ENCODE measurements around the gene CMTM2. TPM values are rescaled to one million over a fixed set of nuclear protein-coding genes. Genes with fewer than 3 reads are reported as not detected.
A peak's percentile ranks its signal among the peaks of the same experiment; 100 is the strongest.
"Not testable (repeated sequence)": the region's sequence is repeated elsewhere in the genome, so short reads cannot be mapped to it uniquely, and the experiment has no call there.

The CMTM2 gene
- total RNA-seq, 1 donor from 2014 or later = not detected

- Mint-ChIP-seq H3K27me3 (ENCODE audit: low read depth, unreplicated experiment) (no peaks in the 10 kb centered on the region), H3K36me3 (ENCODE audit: low read depth, unreplicated experiment) (peaks cover 13% of the 10 kb centered on the region), H3K9me3 (ENCODE audit: unreplicated experiment) (no peaks in the 10 kb centered on the region), H3K4me1 (ENCODE audit: low read depth, unreplicated experiment) (peaks cover 24% of the 10 kb centered on the region), H3K4me3 (ENCODE audit: unreplicated experiment) (no peak within 1 kb of the TSS), H3K27ac (ENCODE audit: unreplicated experiment) (no peak within 1 kb of the TSS)
- peaks cover 7% of the 10 kb centered on the region for H3K36me3 ChIP-seq (ENCODE audit: insufficient read depth, low read length)
- no peaks in the 10 kb centered on the region for H3K27me3 ChIP-seq (ENCODE audit: insufficient read depth, low read length)
- H3K4me2 ChIP-seq (ENCODE audit: low read length) = no peak within 1 kb of the TSS
- H3K4me3 ChIP-seq (ENCODE audit: insufficient read depth, low read depth, low read length) = no peak within 1 kb of the TSS
- H3K79me2 ChIP-seq (ENCODE audit: insufficient read depth, low read length) = no peaks in the 10 kb centered on the region
- peaks cover 6% of the 10 kb centered on the region for H4K20me1 ChIP-seq (ENCODE audit: insufficient read depth, low read length)
- FAIRE-seq (no peak), DNase-seq (ENCODE audit: low read depth) (no peak)
- H3K9ac ChIP-seq (ENCODE audit: low read length) = no peak within 1 kb of the TSS
- peaks cover 26% of the 10 kb centered on the region for H3K4me1 ChIP-seq (ENCODE audit: insufficient read depth, low read length)
- no peaks in the 10 kb centered on the region for H3K9me3 ChIP-seq (ENCODE audit: insufficient read depth, low read depth, low read length)
- TF ChIP-seq CTCF (IDR thresholded peaks at IDR 0.05; ENCODE audit: insufficient read depth, low read depth, low read length) (no peak), EZH2 (IDR thresholded peaks at IDR 0.05; ENCODE audit: insufficient read depth, low read length) (no peak)
- no peak within 1 kb of the TSS for H3K27ac ChIP-seq (ENCODE audit: low read depth, low read length)
- H2AFZ ChIP-seq (ENCODE audit: low read depth, low read length) = no peak within 1 kb of the TSS
These were observed 13.0 kb upstream of the CMTM2 start, which contains the start of gene CMTM1 for GRCh38 chr16:66566051-66566901. TSS of gene CMTM1 (plus strand) at chr16:66566439. CDS start at chr16:66566514, 75 bp downstream.

GRCh38 chr16:66567270-66567669, 12.0 kb upstream of the CMTM2 start:
- H3K27ac Mint-ChIP-seq (ENCODE audit: unreplicated experiment); H3K9me3 ChIP-seq (ENCODE audit: insufficient read depth, low read depth, low read length); H2AFZ ChIP-seq (ENCODE audit: low read depth, low read length); H3K4me3 Mint-ChIP-seq (ENCODE audit: unreplicated experiment); H3K9ac ChIP-seq (ENCODE audit: low read length); H3K4me2 ChIP-seq (ENCODE audit: low read length); H3K27me3 Mint-ChIP-seq (ENCODE audit: low read depth, unreplicated experiment); H3K9me3 Mint-ChIP-seq (ENCODE audit: unreplicated experiment); FAIRE-seq; H4K20me1 ChIP-seq (ENCODE audit: insufficient read depth, low read length); H3K27ac ChIP-seq (ENCODE audit: low read depth, low read length); H3K27me3 ChIP-seq (ENCODE audit: insufficient read depth, low read length); H3K36me3 ChIP-seq (ENCODE audit: insufficient read depth, low read length); DNase-seq (ENCODE audit: low read depth); H3K4me3 ChIP-seq (ENCODE audit: insufficient read depth, low read depth, low read length); H3K79me2 ChIP-seq (ENCODE audit: insufficient read depth, low read length): not testable (repeated sequence)
- peaks cover 26% of the 10 kb centered on the region for H3K4me1 ChIP-seq (ENCODE audit: insufficient read depth, low read length)
- H3K4me1 Mint-ChIP-seq (ENCODE audit: low read depth, unreplicated experiment) = peaks cover 25% of the 10 kb centered on the region
- peaks cover 15% of the 10 kb centered on the region for H3K36me3 Mint-ChIP-seq (ENCODE audit: low read depth, unreplicated experiment)

DNA sequence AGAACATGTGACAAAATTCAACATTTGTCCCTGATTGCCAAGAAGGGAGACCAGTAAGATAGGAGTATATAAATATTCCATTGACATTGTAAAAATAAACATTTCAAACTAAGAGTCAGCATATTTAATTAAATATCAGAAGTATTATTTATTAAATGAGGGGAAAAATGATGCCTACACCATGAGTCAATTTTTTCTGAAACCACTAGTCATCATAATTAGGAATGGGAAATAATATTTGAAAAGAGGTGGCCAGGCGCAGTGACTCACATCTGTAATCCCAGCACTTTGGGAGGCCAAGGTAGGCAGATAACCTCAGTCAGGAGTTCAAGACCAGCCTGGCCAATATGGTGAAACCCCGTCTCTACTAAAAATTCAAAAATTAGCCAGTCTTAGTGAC, 10.9 kb upstream of the CMTM2 start:
- Histone ChIP-seq H3K27me3 (ENCODE audit: insufficient read depth, low read length) (no peaks in the 10 kb centered on the region), H4K20me1 (ENCODE audit: insufficient read depth, low read length) (no peaks in the 10 kb centered on the region), H3K4me1 (ENCODE audit: insufficient read depth, low read length) (peaks cover 26% of the 10 kb centered on the region), H3K79me2 (ENCODE audit: insufficient read depth, low read length) (no peaks in the 10 kb centered on the region), H2AFZ (ENCODE audit: low read depth, low read length) (no peak overlapping the region), H3K4me2 (ENCODE audit: low read length) (peak overlapping the region; percentile 16), H3K27ac (ENCODE audit: low read depth, low read length) (peak overlapping the region; percentile 79), H3K9me3 (ENCODE audit: insufficient read depth, low read depth, low read length) (no peaks in the 10 kb centered on the region), H3K9ac (ENCODE audit: low read length) (no peak overlapping the region), H3K4me3 (ENCODE audit: insufficient read depth, low read depth, low read length) (no peak overlapping the region), H3K36me3 (ENCODE audit: insufficient read depth, low read length) (peaks cover 4% of the 10 kb centered on the region)
- no peaks in the 10 kb centered on the region for H3K9me3 Mint-ChIP-seq (ENCODE audit: unreplicated experiment)
- FAIRE-seq = no peak
- DNase-seq (ENCODE audit: low read depth) = no peak
- no peak overlapping the region for H3K27ac Mint-ChIP-seq (ENCODE audit: unreplicated experiment)
- peaks cover 26% of the 10 kb centered on the region for H3K4me1 Mint-ChIP-seq (ENCODE audit: low read depth, unreplicated experiment)
- H3K36me3 Mint-ChIP-seq (ENCODE audit: low read depth, unreplicated experiment) = peaks cover 16% of the 10 kb centered on the region
- TF ChIP-seq EZH2 (IDR thresholded peaks at IDR 0.05; ENCODE audit: insufficient read depth, low read length) = no peak
- no peak for TF ChIP-seq CTCF (IDR thresholded peaks at IDR 0.05; ENCODE audit: insufficient read depth, low read depth, low read length)
- H3K27me3 Mint-ChIP-seq (ENCODE audit: low read depth, unreplicated experiment) = peaks cover 3% of the 10 kb centered on the region
- H3K4me3 Mint-ChIP-seq (ENCODE audit: unreplicated experiment) = no peak overlapping the region
